ENCODE results near the gene NUFIP1. TPM values are rescaled to one million over a fixed set of nuclear protein-coding genes. Genes with fewer than 3 reads are reported as not detected.

NUFIP1 gene
- total and polyA plus RNA-seq, 4 donors = 0.92 to 2.0 (median 1.7) TPM

GRCh38 chr13:45015300-45015699 is 26.0 kb upstream of the NUFIP1 start:
- DNase-seq (ENCODE audit: low spot score) = no peak
- no peak overlapping the region for H3K4me3 ChIP-seq (ENCODE audit: low read depth in 1 of 3, low read length in 3 of 3)
- H3K36me3 ChIP-seq (ENCODE audit: control insufficient read depth in 4 of 4, insufficient read depth in 3 of 4, low read depth in 1 of 4, low read length in 3 of 4) = peaks cover 3 to 24% (median 20%) of the 10 kb centered on the region in 4 donors
- no peak overlapping the region for H3K27ac ChIP-seq (ENCODE audit: low read depth in 1 of 2, low read length in 2 of 2)
- no peak for TF ChIP-seq RXRA (IDR thresholded peaks at IDR 0.05)
- TF ChIP-seq RAD21 (IDR thresholded peaks at IDR 0.05) = no peak
- no peaks in the 10 kb centered on the region for H3K27me3 ChIP-seq (ENCODE audit: control insufficient read depth in 4 of 4, insufficient read depth in 4 of 4, low read length in 3 of 4)
- no peak overlapping the region for H3K9ac ChIP-seq (ENCODE audit: low read depth in 1 of 2, low read length in 2 of 2)
- 96% methylated on average over 2 of the region's 2 CpGs for WGBS
- H3K9me3 ChIP-seq (ENCODE audit: control insufficient read depth in 4 of 4, low read length in 3 of 4) = no peaks in the 10 kb centered on the region
- H3K4me1 ChIP-seq (ENCODE audit: control insufficient read depth in 4 of 4, insufficient read depth in 4 of 4, low read length in 3 of 4) = no peaks in the 10 kb centered on the region

- TF ChIP-seq RAD21 (IDR thresholded peaks at IDR 0.05) (no peak), CTCF (IDR thresholded peaks at IDR 0.05; ENCODE audit: low read depth, low read length, missing input control) (no peak), YY1 (IDR thresholded peaks at IDR 0.05) (no peak), ATF3 (IDR thresholded peaks at IDR 0.05) (no peak), HNF4G (IDR thresholded peaks at IDR 0.05) (no peak), JUND (IDR thresholded peaks at IDR 0.05) (no peak), GABPA (IDR thresholded peaks at IDR 0.05 in 1 of 2, conservative IDR thresholded peaks at IDR 0.05 in 1 of 2) (no peak), FOXA2 (IDR thresholded peaks at IDR 0.05) (no peak), EGR1 (IDR thresholded peaks at IDR 0.05; ENCODE audit: low read depth in 2 of 2) (no peak)
- TF ChIP-seq, protein P1, sequence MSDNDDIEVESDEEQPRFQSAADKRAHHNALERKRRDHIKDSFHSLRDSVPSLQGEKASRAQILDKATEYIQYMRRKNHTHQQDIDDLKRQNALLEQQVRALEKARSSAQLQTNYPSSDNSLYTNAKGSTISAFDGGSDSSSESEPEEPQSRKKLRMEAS (IDR thresholded peaks at IDR 0.05) = no peak
- TF ChIP-seq, protein P2, sequence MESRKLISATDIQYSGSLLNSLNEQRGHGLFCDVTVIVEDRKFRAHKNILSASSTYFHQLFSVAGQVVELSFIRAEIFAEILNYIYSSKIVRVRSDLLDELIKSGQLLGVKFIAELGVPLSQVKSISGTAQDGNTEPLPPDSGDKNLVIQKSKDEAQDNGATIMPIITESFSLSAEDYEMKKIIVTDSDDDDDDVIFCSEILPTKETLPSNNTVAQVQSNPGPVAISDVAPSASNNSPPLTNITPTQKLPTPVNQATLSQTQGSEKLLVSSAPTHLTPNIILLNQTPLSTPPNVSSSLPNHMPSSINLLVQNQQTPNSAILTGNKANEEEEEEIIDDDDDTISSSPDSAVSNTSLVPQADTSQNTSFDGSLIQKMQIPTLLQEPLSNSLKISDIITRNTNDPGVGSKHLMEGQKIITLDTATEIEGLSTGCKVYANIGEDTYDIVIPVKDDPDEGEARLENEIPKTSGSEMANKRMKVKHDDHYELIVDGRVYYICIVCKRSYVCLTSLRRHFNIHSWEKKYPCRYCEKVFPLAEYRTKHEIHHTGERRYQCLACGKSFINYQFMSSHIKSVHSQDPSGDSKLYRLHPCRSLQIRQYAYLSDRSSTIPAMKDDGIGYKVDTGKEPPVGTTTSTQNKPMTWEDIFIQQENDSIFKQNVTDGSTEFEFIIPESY (IDR thresholded peaks at IDR 0.05) = no peak
- no peak overlapping the region for H3K4me3 ChIP-seq (ENCODE audit: low read depth in 1 of 3, low read length in 3 of 3)
- no peak for DNase-seq (ENCODE audit: low spot score)
- no peaks in the 10 kb centered on the region for H3K27me3 ChIP-seq (ENCODE audit: control insufficient read depth in 4 of 4, insufficient read depth in 4 of 4, low read length in 3 of 4)
- no peak overlapping the region for H3K27ac ChIP-seq (ENCODE audit: low read depth in 1 of 2, low read length in 2 of 2)
- H3K36me3 ChIP-seq (ENCODE audit: control insufficient read depth in 4 of 4, insufficient read depth in 3 of 4, low read depth in 1 of 4, low read length in 3 of 4) = peaks cover 2 to 33% (median 22%) of the 10 kb centered on the region in 4 donors
- H3K4me1 ChIP-seq (ENCODE audit: control insufficient read depth in 4 of 4, insufficient read depth in 4 of 4, low read length in 3 of 4) = no peaks in the 10 kb centered on the region
- no peak overlapping the region for H3K9ac ChIP-seq (ENCODE audit: low read depth in 1 of 2, low read length in 2 of 2)
- H3K9me3 ChIP-seq (ENCODE audit: control insufficient read depth in 4 of 4, low read length in 3 of 4) = no peaks in the 10 kb centered on the region
- WGBS = 95% methylated on average over 6 of the region's 6 CpGs
Observed at GRCh38 chr13:45011198-45011597, 21.9 kb upstream of the NUFIP1 start.

DNA sequence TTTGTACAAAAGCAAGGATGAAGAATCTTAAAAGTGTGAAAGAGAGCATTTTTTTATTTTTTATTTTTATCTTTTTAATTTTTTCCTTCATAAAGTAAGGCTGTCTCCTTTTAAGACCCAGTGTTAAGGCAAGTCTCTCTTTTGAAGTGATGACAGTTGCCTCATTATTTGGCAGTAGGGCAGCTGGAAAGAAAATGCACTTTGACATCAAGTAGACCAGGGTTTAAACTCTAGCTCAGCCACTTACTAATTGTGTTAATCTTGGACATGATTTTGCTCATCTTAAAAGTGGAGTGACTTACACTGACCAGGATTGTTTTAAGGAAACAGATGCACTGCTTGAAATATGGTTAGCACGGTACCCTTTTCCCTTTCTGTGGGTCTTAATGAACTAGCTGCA is 18.6 kb upstream of the NUFIP1 start:
- DNase-seq (ENCODE audit: low spot score) = no peak
- Histone ChIP-seq H3K9ac (ENCODE audit: low read depth in 1 of 2, low read length in 2 of 2) (no peak overlapping the region), H3K27ac (ENCODE audit: low read depth in 1 of 2, low read length in 2 of 2) (no peak overlapping the region), H3K36me3 (ENCODE audit: control insufficient read depth in 4 of 4, insufficient read depth in 3 of 4, low read depth in 1 of 4, low read length in 3 of 4) (peaks cover 3 to 25% (median 22%) of the 10 kb centered on the region in 4 donors), H3K9me3 (ENCODE audit: control insufficient read depth in 4 of 4, low read length in 3 of 4) (no peaks in the 10 kb centered on the region), H3K4me3 (ENCODE audit: low read depth in 1 of 3, low read length in 3 of 3) (no peak overlapping the region), H3K4me1 (ENCODE audit: control insufficient read depth in 4 of 4, insufficient read depth in 4 of 4, low read length in 3 of 4) (no peaks in the 10 kb centered on the region), H3K27me3 (ENCODE audit: control insufficient read depth in 4 of 4, insufficient read depth in 4 of 4, low read length in 3 of 4) (no peaks in the 10 kb centered on the region)
- TF ChIP-seq REST (IDR thresholded peaks at IDR 0.05) (no peak), JUND (IDR thresholded peaks at IDR 0.05) (no peak), GABPA (IDR thresholded peaks at IDR 0.05 in 1 of 2, conservative IDR thresholded peaks at IDR 0.05 in 1 of 2) (no peak), FOXA1 (IDR thresholded peaks at IDR 0.05) (no peak), HNF4A (conservative IDR thresholded peaks at IDR 0.05) (no peak), EGR1 (IDR thresholded peaks at IDR 0.05; ENCODE audit: low read depth in 2 of 2) (no peak), RXRA (IDR thresholded peaks at IDR 0.05) (no peak), ATF3 (IDR thresholded peaks at IDR 0.05) (no peak), TAF1 (conservative IDR thresholded peaks at IDR 0.05) (no peak)
- TF ChIP-seq, protein P2 (IDR thresholded peaks at IDR 0.05) = no peak
- WGBS = 96% methylated on average over 1 of the region's 1 CpG
